ENCODE data around the gene HSPBP1. TPM values are rescaled to one million over a fixed set of nuclear protein-coding genes. Genes with fewer than 3 reads are reported as not detected.

HSPBP1 gene
- polyA plus RNA-seq, 1 donor from 2014 or later = 61.1 TPM

GRCh38 chr19:55254625-55254977 is 25.3 kb downstream of the HSPBP1 start:
- Histone ChIP-seq H3F3A (ENCODE audit: insufficient read depth, low read length, poor library complexity, severe bottlenecking) (no peaks in the 10 kb centered on the region), H3K9me3 (ENCODE audit: low read length) (no peaks in the 10 kb centered on the region), H3K4me2 (ENCODE audit: low read length) (no peak overlapping the region), H3K27ac (ENCODE audit: low read length) (no peak overlapping the region), H3K4me3 (ENCODE audit: low read length) (no peak overlapping the region), H3K27me3 (ENCODE audit: insufficient read depth, low read depth, low read length) (no peaks in the 10 kb centered on the region), H2AFZ (ENCODE audit: low read depth, low read length) (no peak overlapping the region), H4K20me1 (ENCODE audit: insufficient read depth) (peaks cover 10% of the 10 kb centered on the region), H3K9ac (ENCODE audit: low read length) (no peak overlapping the region), H3K79me2 (replicated peaks; ENCODE audit: insufficient read depth, low read length) (peaks cover 76% of the 10 kb centered on the region), H3K9me2 (ENCODE audit: insufficient read depth, low read length) (no peaks in the 10 kb centered on the region), H3K36me3 (ENCODE audit: insufficient read depth, low read length) (no peaks in the 10 kb centered on the region)
- no peak for TF ChIP-seq RAD21 (conservative IDR thresholded peaks at IDR 0.05)
- no peak for TF ChIP-seq EZH2 (IDR thresholded peaks at IDR 0.05; ENCODE audit: borderline replicate concordance, insufficient read depth, low read length, poor library complexity, severe bottlenecking)
- TF ChIP-seq POLR2AphosphoS5 (IDR thresholded peaks at IDR 0.05) = no peak
- TF ChIP-seq CTCF (IDR thresholded peaks at IDR 0.05; ENCODE audit: poor library complexity, severe bottlenecking) = no peak
- no peak for TF ChIP-seq REST (IDR thresholded peaks at IDR 0.05; ENCODE audit: borderline replicate concordance)
- no peak for TF ChIP-seq EP300 (conservative IDR thresholded peaks at IDR 0.05; ENCODE audit: poor library complexity, severe bottlenecking)
- TF ChIP-seq MXI1 (conservative IDR thresholded peaks at IDR 0.05; ENCODE audit: poor library complexity, severe bottlenecking) = no peak
- TF ChIP-seq SMC3 (conservative IDR thresholded peaks at IDR 0.05; ENCODE audit: poor library complexity) = no peak
- TF ChIP-seq TAF1 (IDR thresholded peaks at IDR 0.05; ENCODE audit: low read depth) = no peak

- Histone ChIP-seq H3K9me3 (ENCODE audit: low read length) (no peaks in the 10 kb centered on the region), H3K4me3 (ENCODE audit: low read length) (no peak overlapping the region), H3K36me3 (ENCODE audit: insufficient read depth, low read length) (no peaks in the 10 kb centered on the region), H4K20me1 (ENCODE audit: insufficient read depth) (peaks cover 10% of the 10 kb centered on the region), H3K79me2 (replicated peaks; ENCODE audit: insufficient read depth, low read length) (peaks cover 76% of the 10 kb centered on the region), H3K27ac (ENCODE audit: low read length) (no peak overlapping the region), H3K27me3 (ENCODE audit: insufficient read depth, low read depth, low read length) (no peaks in the 10 kb centered on the region), H3K9ac (ENCODE audit: low read length) (no peak overlapping the region), H2AFZ (ENCODE audit: low read depth, low read length) (no peak overlapping the region), H3K4me2 (ENCODE audit: low read length) (no peak overlapping the region), H3F3A (ENCODE audit: insufficient read depth, low read length, poor library complexity, severe bottlenecking) (no peaks in the 10 kb centered on the region), H3K9me2 (ENCODE audit: insufficient read depth, low read length) (no peaks in the 10 kb centered on the region)
- TF ChIP-seq TAF1 (IDR thresholded peaks at IDR 0.05; ENCODE audit: low read depth) = no peak
Observed at GRCh38 chr19:55253842-55254624, 25.9 kb downstream of the HSPBP1 start.

All from neural cell (in vitro differentiated cells).